ENCODE measurements around the gene FLOT1.
A peak's percentile ranks its signal among the peaks of the same experiment; 100 is the strongest.

FLOT1 gene

GRCh38 chr6:30688569-30688968 is 53.9 kb downstream of the FLOT1 start:
- H3K9me2 ChIP-seq (replicated peaks; ENCODE audit: control insufficient read depth, low read length), result no peaks in the 10 kb centered on the region
- peaks cover 43% of the 10 kb centered on the region for H3K4me1 ChIP-seq (ENCODE audit: control insufficient read depth, low read length)
- TF ChIP-seq EZH2phosphoT487 (IDR thresholded peaks at IDR 0.05; ENCODE audit: borderline replicate concordance, low read length), result no peak
- TF ChIP-seq, protein P1, sequence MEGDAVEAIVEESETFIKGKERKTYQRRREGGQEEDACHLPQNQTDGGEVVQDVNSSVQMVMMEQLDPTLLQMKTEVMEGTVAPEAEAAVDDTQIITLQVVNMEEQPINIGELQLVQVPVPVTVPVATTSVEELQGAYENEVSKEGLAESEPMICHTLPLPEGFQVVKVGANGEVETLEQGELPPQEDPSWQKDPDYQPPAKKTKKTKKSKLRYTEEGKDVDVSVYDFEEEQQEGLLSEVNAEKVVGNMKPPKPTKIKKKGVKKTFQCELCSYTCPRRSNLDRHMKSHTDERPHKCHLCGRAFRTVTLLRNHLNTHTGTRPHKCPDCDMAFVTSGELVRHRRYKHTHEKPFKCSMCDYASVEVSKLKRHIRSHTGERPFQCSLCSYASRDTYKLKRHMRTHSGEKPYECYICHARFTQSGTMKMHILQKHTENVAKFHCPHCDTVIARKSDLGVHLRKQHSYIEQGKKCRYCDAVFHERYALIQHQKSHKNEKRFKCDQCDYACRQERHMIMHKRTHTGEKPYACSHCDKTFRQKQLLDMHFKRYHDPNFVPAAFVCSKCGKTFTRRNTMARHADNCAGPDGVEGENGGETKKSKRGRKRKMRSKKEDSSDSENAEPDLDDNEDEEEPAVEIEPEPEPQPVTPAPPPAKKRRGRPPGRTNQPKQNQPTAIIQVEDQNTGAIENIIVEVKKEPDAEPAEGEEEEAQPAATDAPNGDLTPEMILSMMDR (IDR thresholded peaks at IDR 0.05; ENCODE audit: low read depth, low read length, poor library complexity, severe bottlenecking), result peak; percentile 59
- no peaks in the 10 kb centered on the region for H3K27me3 ChIP-seq (ENCODE audit: control insufficient read depth, low read length)
- peaks cover 66% of the 10 kb centered on the region for H3K79me2 ChIP-seq (ENCODE audit: control insufficient read depth, low read length)
- peaks cover 49% of the 10 kb centered on the region for H3K36me3 ChIP-seq (ENCODE audit: control insufficient read depth, low read length)
- peaks cover 24% of the 10 kb centered on the region for H3F3A ChIP-seq (ENCODE audit: control insufficient read depth, insufficient read depth)
- peak overlapping the region; percentile 82 for H3K4me2 ChIP-seq (ENCODE audit: low read length)
- peak overlapping the region; percentile 90 for H3K27ac ChIP-seq (ENCODE audit: low read depth, low read length)
- H4K20me1 ChIP-seq (ENCODE audit: control insufficient read depth, insufficient read depth, low read depth, low read length), result no peaks in the 10 kb centered on the region
- H3K4me3 ChIP-seq (ENCODE audit: low read length), result peak overlapping the region; percentile 88
- H3K9me3 ChIP-seq (ENCODE audit: control insufficient read depth, insufficient read depth, low read length), result no peaks in the 10 kb centered on the region

DNA sequence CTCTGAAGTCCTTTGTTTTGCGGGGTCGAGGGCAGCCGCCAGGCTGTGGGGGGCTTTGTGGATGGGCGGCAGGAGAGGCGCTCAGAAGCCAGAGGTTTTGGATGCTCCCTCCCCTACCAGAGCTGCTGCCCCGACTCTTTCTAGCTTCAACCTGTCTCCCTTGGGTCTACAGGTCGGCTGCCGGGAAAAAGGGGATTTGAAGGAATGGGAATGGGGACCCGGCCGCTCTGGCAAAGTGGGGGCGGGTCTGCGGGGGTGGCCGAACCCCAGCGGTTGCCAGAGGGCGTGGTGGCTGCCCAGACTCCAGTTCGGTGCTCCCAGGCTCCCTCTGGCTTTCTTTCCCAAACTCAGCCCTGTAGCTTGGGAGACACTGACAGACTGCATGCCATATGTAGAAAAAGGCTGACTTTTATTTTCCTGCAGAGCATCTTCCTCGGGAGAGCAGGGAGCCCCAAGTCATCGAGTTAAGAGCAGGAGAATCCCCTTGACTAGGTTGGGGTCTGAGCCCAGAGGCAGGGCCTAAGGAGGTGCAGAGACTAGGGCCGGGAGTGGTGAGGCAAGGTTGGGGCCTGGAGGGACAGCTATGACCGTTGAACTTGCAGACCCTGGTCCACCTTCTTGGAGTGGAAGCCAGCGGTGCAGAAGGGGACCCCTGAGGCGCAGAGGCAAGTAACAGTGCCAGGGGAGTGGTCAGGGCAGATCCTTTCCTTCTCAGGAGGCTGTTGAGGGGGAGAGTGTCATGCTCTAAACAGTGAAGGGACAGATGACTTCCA is 54.6 kb downstream of the FLOT1 start:
- peaks cover 73% of the 10 kb centered on the region for H3K79me2 ChIP-seq (ENCODE audit: control insufficient read depth, low read length)
- no peaks in the 10 kb centered on the region for H3K9me3 ChIP-seq (ENCODE audit: control insufficient read depth, insufficient read depth, low read length)
- H3K36me3 ChIP-seq (ENCODE audit: control insufficient read depth, low read length), result peaks cover 56% of the 10 kb centered on the region
- H3K27ac ChIP-seq (ENCODE audit: low read depth, low read length), result peak overlapping the region; percentile 90
- peaks cover 43% of the 10 kb centered on the region for H3K4me1 ChIP-seq (ENCODE audit: control insufficient read depth, low read length)
- peak overlapping the region; percentile 88 for H3K4me3 ChIP-seq (ENCODE audit: low read length)
- peaks cover 31% of the 10 kb centered on the region for H3F3A ChIP-seq (ENCODE audit: control insufficient read depth, insufficient read depth)
- peak overlapping the region; percentile 82 for H3K4me2 ChIP-seq (ENCODE audit: low read length)
- H3K27me3 ChIP-seq (ENCODE audit: control insufficient read depth, low read length), result no peaks in the 10 kb centered on the region
- no peaks in the 10 kb centered on the region for H3K9me2 ChIP-seq (replicated peaks; ENCODE audit: control insufficient read depth, low read length)
- no peaks in the 10 kb centered on the region for H4K20me1 ChIP-seq (ENCODE audit: control insufficient read depth, insufficient read depth, low read depth, low read length)
- TF ChIP-seq, protein P1 (IDR thresholded peaks at IDR 0.05; ENCODE audit: low read depth, low read length, poor library complexity, severe bottlenecking), result no peak
- TF ChIP-seq EZH2phosphoT487 (IDR thresholded peaks at IDR 0.05; ENCODE audit: borderline replicate concordance, low read length), result no peak

DNA sequence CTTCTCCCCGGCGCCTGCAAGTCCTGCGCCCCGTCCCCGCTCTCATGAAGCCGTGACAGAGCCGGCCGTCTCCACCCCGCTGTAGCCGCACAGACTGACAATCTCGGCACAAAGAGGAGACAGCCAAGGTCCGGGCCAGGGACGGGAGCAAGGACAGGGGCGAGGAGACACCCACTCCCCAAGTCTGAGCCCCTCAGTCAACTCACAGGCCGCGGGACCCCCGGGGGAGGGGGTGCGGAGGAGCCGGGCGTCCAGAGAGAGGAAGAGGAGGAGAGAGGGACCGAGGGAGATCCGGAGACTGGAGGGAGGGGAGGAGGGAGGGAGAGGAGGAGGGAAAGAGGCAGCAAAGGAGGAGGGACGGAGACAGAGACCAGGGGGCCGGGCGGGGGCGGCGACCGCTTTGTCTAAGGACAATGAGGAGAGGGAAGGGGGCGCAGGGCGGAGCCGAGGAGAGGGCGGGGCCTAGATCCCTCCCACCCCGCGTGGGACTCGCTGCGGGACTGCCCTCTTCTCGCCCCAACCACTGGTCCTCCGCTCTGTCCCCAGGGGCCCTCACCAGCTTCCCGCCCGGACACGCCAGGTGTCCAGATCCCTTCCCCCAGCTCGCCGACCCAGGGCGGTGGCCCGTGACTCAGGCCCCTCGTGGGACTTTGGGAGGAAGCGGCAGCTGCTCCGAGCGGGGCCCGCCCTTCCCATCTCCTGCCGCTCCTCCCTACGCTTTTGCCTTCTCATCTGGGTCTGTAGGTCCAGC is 55.4 kb downstream of the FLOT1 start:
- Histone ChIP-seq H3K9me3 (ENCODE audit: control insufficient read depth, insufficient read depth, low read length) (no peaks in the 10 kb centered on the region), H3K4me2 (ENCODE audit: low read length) (peak overlapping the region; percentile 82), H4K20me1 (ENCODE audit: control insufficient read depth, insufficient read depth, low read depth, low read length) (no peaks in the 10 kb centered on the region; the same call in 1 of the 2 replicates), H3K27ac (ENCODE audit: low read depth, low read length) (peak overlapping the region; percentile 90), H3K9me2 (replicated peaks; ENCODE audit: control insufficient read depth, low read length) (no peaks in the 10 kb centered on the region), H3F3A (ENCODE audit: control insufficient read depth, insufficient read depth) (peaks cover 31% of the 10 kb centered on the region), H3K36me3 (ENCODE audit: control insufficient read depth, low read length) (peaks cover 62% of the 10 kb centered on the region), H3K4me3 (ENCODE audit: low read length) (peak overlapping the region; percentile 88), H3K4me1 (ENCODE audit: control insufficient read depth, low read length) (peaks cover 38% of the 10 kb centered on the region), H3K79me2 (ENCODE audit: control insufficient read depth, low read length) (peaks cover 80% of the 10 kb centered on the region), H3K27me3 (ENCODE audit: control insufficient read depth, low read length) (no peaks in the 10 kb centered on the region)
- no peak for TF ChIP-seq EZH2phosphoT487 (IDR thresholded peaks at IDR 0.05; ENCODE audit: borderline replicate concordance, low read length)
